Thyroid gland (tissue), 4 donors: ENCODE data around the gene GRIK4.

Experiments
- CTCF ChIP-seq, 6 experiments: fragments of 200-600 bp in 3 of 6; fragments of 450-650 bp in 3 of 6; sonication (generic) in 3 of 6; IDR thresholded peaks; one replicate each; pipeline ENCODE4 v1.5.1; 2016 to 2019; ENCODE audit warnings: antibody characterized with exemption in 6 of 6, mild to moderate bottlenecking in 2 of 6, inconsistent platforms in 1 of 6, moderate library complexity in 1 of 6
- POLR2A ChIP-seq, 2 donors: fragments of 450-650 bp; IDR thresholded peaks; one replicate each; pipeline ENCODE4 v1.6.1; 2017; ENCODE audit warnings: antibody characterized with exemption in 2 of 2, mild to moderate bottlenecking in 2 of 2, moderate library complexity in 1 of 2

GRCh38 chr11:120681434-120682331, 170.1 kb downstream of the GRIK4 start:
- no peak for TF ChIP-seq POLR2A (IDR thresholded peaks at IDR 0.05)
- no peak for TF ChIP-seq CTCF (IDR thresholded peaks at IDR 0.05)
